DND-41 (cell line): ENCODE results near the gene DHCR7.

ENCODE experiments used
- CTCF ChIP-seq: IDR thresholded peaks from 2 replicates; pipeline ENCODE4 v1.5.1; 2012; ENCODE audit warnings: borderline replicate concordance, low read length, moderate library complexity, mild to moderate bottlenecking; ENCODE audit not compliant: poor library complexity, severe bottlenecking; ENCODE audit errors: extremely low read depth
- EZH2 ChIP-seq: IDR thresholded peaks from 3 replicates; pipeline ENCODE4 v1.6.1; 2012; ENCODE audit warnings: borderline replicate concordance, low read depth, mild to moderate bottlenecking, moderate library complexity, low read length, inconsistent platforms; ENCODE audit not compliant: severe bottlenecking

GRCh38 chr11:71495286-71496230, 47.4 kb upstream of the DHCR7 start:
- TF ChIP-seq CTCF (no peak), EZH2 (no peak)
